HG02981 (cell line): ENCODE data around the gene DNAH14.

Experiments
- ATAC-seq: cut with Tn5 transposase; IDR thresholded peaks from one replicate; pipeline ENCODE4 v1.9.1; 2021; ENCODE audit warnings: mild to moderate bottlenecking, moderate library complexity; ENCODE audit not compliant: unreplicated experiment

The DNAH14 gene

GRCh38 chr1:225445639-225446594, 516.4 kb downstream of the DNAH14 start:
- ATAC-seq = no peak

- no peak for ATAC-seq
Measured at GRCh38 chr1:225446595-225446960, 517.1 kb downstream of the DNAH14 start.

GRCh38 chr1:225446981-225447615, 517.6 kb downstream of the DNAH14 start:
- no peak for ATAC-seq

GRCh38 chr1:225447650-225448089, 518.2 kb downstream of the DNAH14 start:
- ATAC-seq = no peak

- no peak for ATAC-seq
Measured at GRCh38 chr1:225448146-225448805, 518.8 kb downstream of the DNAH14 start.
